K562 (cell line): Measurements from ENCODE around the gene SERPINA9. TPM values are rescaled to one million over a fixed set of nuclear protein-coding genes. Genes with fewer than 3 reads are reported as not detected.

Source experiments
- ATAC-seq: fragments of 200-7000 bp; cut with Tn5 transposase; 3 replicates; pipeline ENCODE4 v1.9.1; 2020; ENCODE audit warnings: moderate library complexity
- BruUV-seq: library from RNA; stranded (reverse); fragments of 400-500 nt; replicated peaks from 2 replicates; lab custom pipeline; 2021; lab: Mats Ljungman, UMichigan
- CTCF ChIA-PET: fragments of 300-600 bp; formaldehyde crosslinking; extraction: SDS; loops from one replicate; lab custom pipeline; 2021; ENCODE audit warnings: low intra/inter-chr PET ratio; lab: Yijun Ruan, JAX
- POLR2A ChIA-PET: fragments of 300-600, 350-650 bp; sonication (Branson Sonifier 250); formaldehyde crosslinking; extraction: SDS; loops from one replicate; lab custom pipeline; 2021; ENCODE audit warnings: antibody characterized with exemption, inconsistent platforms; lab: Yijun Ruan, JAX
- DNase-seq, 4 experiments: peaks; one replicate each; pipeline versions ENCODE4 v3.0.0 to v3.0.0-alpha.2; 2011 to 2018; ENCODE audit warnings: low spot score in 3 of 4, mixed read lengths in 3 of 4; ENCODE audit errors: extremely low read depth in 1 of 4
- FAIRE-seq: peaks from 2 replicates; lab custom pipeline; 2011; peaks lifted over from hg19 to GRCh38; lab: Jason Lieb, UNC
- H2AFZ ChIP-seq: 2 replicates; pipeline ENCODE4 v1.6.0; 2011; ENCODE audit warnings: low read depth, low read length, control low read depth, inconsistent platforms
- H3K27ac ChIP-seq: fragments of 200-600 bp; 3 replicates; pipeline ENCODE4 v1.8.0; 2011; ENCODE audit warnings: low read depth, mild to moderate bottlenecking, control low read depth, inconsistent platforms, low read length, moderate library complexity, mixed read lengths; ENCODE audit errors: extremely low read depth
- H3K27me3 ChIP-seq, 2 experiments: fragments of 300-600 bp in 1 of 2; 2 replicates in 1 of 2; 3 replicates in 1 of 2; pipeline versions ENCODE4 v1.6.0 to v1.8.0; 2011; ENCODE audit warnings: inconsistent platforms in 2 of 2, low read length in 2 of 2, mild to moderate bottlenecking in 1 of 2, mixed read lengths in 1 of 2, moderate library complexity in 1 of 2; ENCODE audit not compliant: control insufficient read depth in 2 of 2, insufficient read depth in 2 of 2
- H3K36me3 ChIP-seq: fragments of 300-600 bp; 3 replicates; pipeline ENCODE4 v1.8.0; 2011; ENCODE audit warnings: mild to moderate bottlenecking, low read length, inconsistent platforms; ENCODE audit not compliant: control insufficient read depth, insufficient read depth
- H3K4me1 ChIP-seq, 2 experiments: fragments of 200-600 bp in 1 of 2; replicated peaks in 1 of 2; 2 replicates in 1 of 2; 3 replicates in 1 of 2; pipeline versions ENCODE4 v1.5.1 to v1.8.0; 2011; ENCODE audit warnings: inconsistent platforms in 2 of 2, low read length in 2 of 2, mild to moderate bottlenecking in 1 of 2, mixed read lengths in 1 of 2, moderate library complexity in 1 of 2; ENCODE audit not compliant: control insufficient read depth in 2 of 2, insufficient read depth in 2 of 2
- H3K4me2 ChIP-seq: 2 replicates; pipeline ENCODE4 v1.6.1; 2011; ENCODE audit warnings: low read length, control low read depth, inconsistent platforms, mixed read lengths; ENCODE audit not compliant: insufficient read depth
- H3K4me3 ChIP-seq: fragments of 200-600 bp; sonication (generic), shearing (Covaris generic); 2 replicates; pipeline ENCODE4 v1.5.1; 2016; ENCODE audit warnings: control low read depth, inconsistent platforms
- H3K79me2 ChIP-seq: fragments of 200-600 bp; 3 replicates; pipeline ENCODE4 v1.8.0; 2011; ENCODE audit warnings: low read length, inconsistent platforms; ENCODE audit not compliant: control insufficient read depth, insufficient read depth
- H3K9ac ChIP-seq, 2 experiments: 2 replicates each; pipeline versions ENCODE4 v1.6.0 to v1.6.1; 2011; ENCODE audit warnings: low read depth in 2 of 2, low read length in 2 of 2, control low read depth in 1 of 2, inconsistent platforms in 1 of 2, mild to moderate bottlenecking in 1 of 2, mixed read lengths in 1 of 2; ENCODE audit not compliant: insufficient read depth in 1 of 2
- H3K9me1 ChIP-seq: one replicate; pipeline ENCODE4 v1.6.0; 2011; ENCODE audit warnings: inconsistent platforms, mild to moderate bottlenecking, low read length, moderate library complexity; ENCODE audit not compliant: control insufficient read depth, insufficient read depth
- H3K9me3 ChIP-seq: replicated peaks from 2 replicates; pipeline ENCODE4 v1.5.1; 2011; ENCODE audit warnings: low read depth, low read length, inconsistent platforms; ENCODE audit not compliant: control insufficient read depth, insufficient read depth
- H4K20me1 ChIP-seq: replicated peaks from 2 replicates; pipeline ENCODE4 v1.6.1; 2011; ENCODE audit warnings: low read length, inconsistent platforms, mixed read lengths; ENCODE audit not compliant: control insufficient read depth, insufficient read depth
- ATF1 ChIP-seq, 2 experiments: fragments of 450-650 bp in 1 of 2; IDR thresholded peaks; 2 replicates each; pipeline ENCODE4 v1.6.1; 2016; ENCODE audit warnings: missing compliant biosample characterization in 1 of 2, missing genetic modification characterization in 1 of 2
- CREB3 ChIP-seq: fragments of 450-650 bp; conservative IDR thresholded peaks from 2 replicates; pipeline ENCODE4 v1.6.1; 2016; ENCODE audit warnings: missing genetic modification characterization, low read depth, mild to moderate bottlenecking, missing compliant biosample characterization, moderate library complexity
- GATAD2A ChIP-seq: fragments of 450-650 bp; IDR thresholded peaks from 2 replicates; pipeline ENCODE4 v1.6.1; 2017
- HNRNPK ChIP-seq: fragments of 200-400 bp; formaldehyde crosslinking; IDR thresholded peaks from one replicate; pipeline ENCODE4 v1.6.1; 2018; ENCODE audit warnings: mild to moderate bottlenecking, low read depth, low read length; ENCODE audit not compliant: poor library complexity, severe bottlenecking
- NCOR1 ChIP-seq: fragments of 450-650 bp; IDR thresholded peaks from 2 replicates; pipeline ENCODE4 v1.6.1; 2016; ENCODE audit warnings: mild to moderate bottlenecking, moderate library complexity
- RBM17 ChIP-seq: fragments of 200-400 bp; formaldehyde crosslinking; IDR thresholded peaks from 2 replicates; pipeline ENCODE4 v1.6.1; 2017; ENCODE audit warnings: low read depth, mild to moderate bottlenecking, low read length, borderline replicate concordance
- SMARCA4 ChIP-seq: fragments of 450-650 bp; IDR thresholded peaks from 2 replicates; pipeline ENCODE4 v1.6.1; 2016
- SRSF9 ChIP-seq: fragments of 200-400 bp; formaldehyde crosslinking; IDR thresholded peaks from 2 replicates; pipeline ENCODE4 v1.6.1; 2017; ENCODE audit warnings: low read depth, low read length, borderline replicate concordance
- YY1 ChIP-seq, 3 experiments: IDR thresholded peaks; 2 replicates each; pipeline ENCODE4 v1.6.1; 2011; ENCODE audit warnings: low read length in 2 of 3, mild to moderate bottlenecking in 2 of 3, moderate library complexity in 2 of 3, borderline replicate concordance in 1 of 3, control low read depth in 1 of 3, low read depth in 1 of 3; ENCODE audit not compliant: insufficient read depth in 3 of 3, insufficient replicate concordance in 2 of 3, control insufficient read depth in 1 of 3, insufficient read length in 1 of 3; ENCODE audit errors: extremely low read depth in 1 of 3
- ZBTB7A ChIP-seq: IDR thresholded peaks from 2 replicates; pipeline ENCODE4 v1.6.1; 2011; ENCODE audit warnings: low read depth, mild to moderate bottlenecking, low read length, moderate library complexity, borderline replicate concordance; ENCODE audit not compliant: control insufficient read depth
- ZC3H11A ChIP-seq: IDR thresholded peaks from 2 replicates; pipeline ENCODE4 v1.6.1; 2012; ENCODE audit warnings: low read depth, low read length, improper control_type of control experiment
- ZNF830 ChIP-seq: fragments of 250-450 bp; sonication (Bioruptor Pico); IDR thresholded peaks from 2 replicates; pipeline ENCODE4 v1.5.0; 2021; ENCODE audit warnings: mild to moderate bottlenecking
- WGBS: fragments of 100-300 bp; shearing (Covaris generic); methylation state at CpG from one replicate; pipeline ENCODE4 v1.1.6; 2016; ENCODE audit warnings: low coverage, mixed read lengths; ENCODE audit not compliant: insufficient coverage; ENCODE audit errors: missing lambda C conversion rate; 5-methylcytosine and 5-hydroxymethylcytosine counted together
- in situ Hi-C: fragments of 300-500 bp; cut with MboI; formaldehyde crosslinking; loops from 4 replicates; pipeline ENCODE4 v1.15.0; 2018; ENCODE audit warnings: inconsistent platforms, mixed read lengths
- intact Hi-C: fragments of 100-400 bp; cut with micrococcal nuclease; formaldehyde crosslinking; loops from 2 replicates; pipeline ENCODE4 v1.14.2; 2022
- polyA plus RNA-seq, 8 experiments: library from polyadenylated mRNA; depleted of rRNA in 4 of 8; stranded (reverse) in 5 of 8; unstranded in 3 of 8; fragments of >200 nt; fragmentation: Nextera tagmentation in 2 of 8; fragmentation: Illumina TruSeq in 1 of 8; extraction: Ambion mirVana in 2 of 8; extraction: Trizol in 1 of 8; gene quantifications; 2 replicates each; pipeline versions ENCODE4 v1.2.1 to v1.2.3, GENCODE V29; 2011 to 2014; ENCODE audit warnings: inconsistent platforms in 1 of 8, missing spikeins in 1 of 8
- total RNA-seq, 7 experiments: library from RNA; depleted of rRNA in 6 of 7; stranded (reverse); fragments of >200 nt in 6 of 7; fragmentation: Illumina TruSeq in 2 of 7; extraction: Trizol in 2 of 7; gene quantifications; 2 replicates each; pipeline versions ENCODE4 v1.2.1 to v1.2.3, GENCODE V29; 2011 to 2021; ENCODE audit warnings: low replicate concordance in 1 of 7

Gene SERPINA9
- total and polyA plus RNA-seq, 9 of the 15 experiments (the other 6 are each of a cell fraction or from before 2014, with no cell fraction given), result not detected

- intact Hi-C loops (no loop called here), in situ Hi-C loops (no loop called here)
- no peaks in the 10 kb centered on the region for H3K36me3 ChIP-seq
- POLR2A ChIA-PET, result no interaction called here
- CTCF ChIA-PET, result no interaction called here
- FAIRE-seq (no peak), ATAC-seq (no peak), DNase-seq (no peak)
- H3K9me1 ChIP-seq, result no peaks in the 10 kb centered on the region
- H3K4me3 ChIP-seq, result no peak overlapping the region
- H3K4me2 ChIP-seq, result no peak overlapping the region
- no TSS peak for BruUV-seq
- TF ChIP-seq GATAD2A, result no peak
- TF ChIP-seq CREB3 (tag), result no peak
- TF ChIP-seq HNRNPK, result no peak
- no peak for TF ChIP-seq YY1 (IDR thresholded peaks at IDR 0.05; ENCODE audit: borderline replicate concordance in 1 of 3, control insufficient read depth in 1 of 3, extremely low read depth in 1 of 3, insufficient read depth in 3 of 3, insufficient read length in 1 of 3, insufficient replicate concordance in 2 of 3, low read depth in 1 of 3, low read length in 2 of 3)
- TF ChIP-seq ZBTB7A, result no peak
- no peak for TF ChIP-seq SRSF9
- no peak for TF ChIP-seq RBM17
- TF ChIP-seq SMARCA4, result no peak
- TF ChIP-seq ZC3H11A, result no peak
- no peak for TF ChIP-seq ZNF830 (CRISPR knock-in tag)
- no peak for TF ChIP-seq NCOR1
- TF ChIP-seq ATF1 (CRISPR knock-in tag; IDR thresholded peaks at IDR 0.05), result no peak
- no peak for TF ChIP-seq ATF1 (tag; IDR thresholded peaks at IDR 0.05)
- H3K27me3 ChIP-seq, result no peaks in the 10 kb centered on the region
- no peaks in the 10 kb centered on the region for H3K9me3 ChIP-seq
- H3K79me2 ChIP-seq, result no peaks in the 10 kb centered on the region
- H3K9ac ChIP-seq, result no peak overlapping the region
- no peak overlapping the region for H2AFZ ChIP-seq
- whole genome bisulfite sequencing, result 0% methylated on average over 10 of the region's 12 CpGs
- no peaks in the 10 kb centered on the region for H4K20me1 ChIP-seq
- no peaks in the 10 kb centered on the region for H3K4me1 ChIP-seq
- H3K27ac ChIP-seq, result no peak overlapping the region
Measured at GRCh38 chr14:94441531-94442205, 34.3 kb downstream of the SERPINA9 start.
